NB4 (cell line): ENCODE data around the gene TRIP12.

Source experiments
- CTCF ChIP-seq: IDR thresholded peaks from one replicate; pipeline ENCODE4 v1.5.1; 2012; ENCODE audit warnings: low read depth, low read length
- MAX ChIP-seq: IDR thresholded peaks from 2 replicates; pipeline ENCODE4 v1.6.1; 2011; ENCODE audit warnings: low read depth, low read length
- POLR2A ChIP-seq: IDR thresholded peaks from 2 replicates; pipeline ENCODE4 v1.6.1; 2011; ENCODE audit warnings: mild to moderate bottlenecking; ENCODE audit not compliant: insufficient read length; ENCODE audit errors: extremely low read depth

- no peak for TF ChIP-seq POLR2A
- no peak for TF ChIP-seq CTCF
- no peak for TF ChIP-seq MAX
Observed at GRCh38 chr2:229937537-229937936, 15.7 kb upstream of the TRIP12 start.
